HFF-Myc (cell line): Measurements from ENCODE around the gene RBBP4.
"Not testable (repeated sequence)": the region's sequence is repeated elsewhere in the genome, so short reads cannot be mapped to it uniquely, and the experiment has no call there.

Experiments used
- DNase-seq: peaks from one replicate; pipeline ENCODE4 v3.0.0-alpha.2; 2011; ENCODE audit warnings: low read depth; ENCODE audit errors: extremely low read depth
- H3K4me3 ChIP-seq: replicated peaks from 2 replicates; pipeline ENCODE4 v1.5.1; 2011; ENCODE audit warnings: low read depth, mild to moderate bottlenecking, control low read depth, low read length
- CTCF ChIP-seq: IDR thresholded peaks from 2 replicates; pipeline ENCODE4 v1.5.1; 2012; ENCODE audit warnings: mild to moderate bottlenecking, low read depth, low read length, control low read depth; ENCODE audit errors: missing control alignments

RBBP4 gene

GRCh38 chr1:32665915-32666314 is 14.9 kb downstream of the RBBP4 start:
- no peak for TF ChIP-seq CTCF
- no peak overlapping the region for H3K4me3 ChIP-seq

GRCh38 chr1:32666901-32667566 is 16.0 kb downstream of the RBBP4 start:
- H3K4me3 ChIP-seq = no peak overlapping the region
- DNase-seq = no peak
- TF ChIP-seq CTCF = no peak

More at GRCh38 chr1:32665915-32666314, 14.9 kb downstream of the RBBP4 start:
- no peak for DNase-seq

- H3K4me3 ChIP-seq, DNase-seq: not testable (repeated sequence)
These were observed 17.7 kb downstream of the RBBP4 start for GRCh38 chr1:32668716-32669115.

GRCh38 chr1:32676945-32677344 is 25.9 kb downstream of the RBBP4 start:
- TF ChIP-seq CTCF = no peak
- no peak overlapping the region for H3K4me3 ChIP-seq
- no peak for DNase-seq

- DNase-seq = not testable (repeated sequence)
These were observed 29.0 kb downstream of the RBBP4 start for GRCh38 chr1:32679993-32680392.

GRCh38 chr1:32680642-32681041 is 29.6 kb downstream of the RBBP4 start:
- TF ChIP-seq CTCF = no peak
- no peak overlapping the region for H3K4me3 ChIP-seq
- DNase-seq = no peak

More at GRCh38 chr1:32679993-32680392, 29.0 kb downstream of the RBBP4 start:
- not testable (repeated sequence) for H3K4me3 ChIP-seq

- H3K4me3 ChIP-seq = no peak overlapping the region
- no peak for TF ChIP-seq CTCF
- no peak for DNase-seq
These were observed 30.5 kb downstream of the RBBP4 start for GRCh38 chr1:32681509-32681908.

- TF ChIP-seq CTCF = no peak
- DNase-seq = no peak
- H3K4me3 ChIP-seq = no peak overlapping the region
These were observed 31.0 kb downstream of the RBBP4 start for GRCh38 chr1:32681999-32682398.
